Activated CD4-positive, alpha-beta T cell treated with anti-CD3 and anti-CD28 coated beads, Interleukin-2, amount 50 U/mL, for 4 hours (primary cell): ENCODE data around the gene NR6A1.

Source experiments
- DNase-seq, 2 experiments: peaks; one replicate each; pipeline ENCODE4 v3.0.0-alpha.2; 2020

The NR6A1 gene

GRCh38 chr9:124512806-124513204 is 258.3 kb downstream of the NR6A1 start:
- no peak for DNase-seq

- DNase-seq = no peak
Measured at GRCh38 chr9:124511891-124512805, 259.0 kb downstream of the NR6A1 start.

DNA sequence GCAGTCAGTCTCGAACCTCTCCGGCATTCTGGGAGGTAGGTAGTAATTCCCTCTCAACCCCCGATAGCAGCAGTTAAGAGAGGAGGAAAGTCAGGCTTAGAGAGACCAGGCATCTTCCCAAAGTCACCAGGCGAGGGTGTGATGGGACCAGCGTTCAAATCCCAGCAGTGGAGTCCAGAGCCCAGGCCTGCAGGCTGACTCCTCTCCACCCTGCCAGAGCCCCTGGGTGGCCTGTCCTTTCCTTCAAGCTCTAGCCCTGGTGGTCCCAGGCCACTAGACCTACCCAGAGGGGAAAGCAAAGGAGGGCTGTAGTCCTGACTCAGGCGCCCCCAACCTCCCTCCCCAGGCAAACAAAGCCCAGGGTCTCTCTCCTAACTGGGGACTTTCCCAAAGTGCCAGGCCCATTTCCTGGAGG is 259.7 kb downstream of the NR6A1 start:
- no peak for DNase-seq

DNA sequence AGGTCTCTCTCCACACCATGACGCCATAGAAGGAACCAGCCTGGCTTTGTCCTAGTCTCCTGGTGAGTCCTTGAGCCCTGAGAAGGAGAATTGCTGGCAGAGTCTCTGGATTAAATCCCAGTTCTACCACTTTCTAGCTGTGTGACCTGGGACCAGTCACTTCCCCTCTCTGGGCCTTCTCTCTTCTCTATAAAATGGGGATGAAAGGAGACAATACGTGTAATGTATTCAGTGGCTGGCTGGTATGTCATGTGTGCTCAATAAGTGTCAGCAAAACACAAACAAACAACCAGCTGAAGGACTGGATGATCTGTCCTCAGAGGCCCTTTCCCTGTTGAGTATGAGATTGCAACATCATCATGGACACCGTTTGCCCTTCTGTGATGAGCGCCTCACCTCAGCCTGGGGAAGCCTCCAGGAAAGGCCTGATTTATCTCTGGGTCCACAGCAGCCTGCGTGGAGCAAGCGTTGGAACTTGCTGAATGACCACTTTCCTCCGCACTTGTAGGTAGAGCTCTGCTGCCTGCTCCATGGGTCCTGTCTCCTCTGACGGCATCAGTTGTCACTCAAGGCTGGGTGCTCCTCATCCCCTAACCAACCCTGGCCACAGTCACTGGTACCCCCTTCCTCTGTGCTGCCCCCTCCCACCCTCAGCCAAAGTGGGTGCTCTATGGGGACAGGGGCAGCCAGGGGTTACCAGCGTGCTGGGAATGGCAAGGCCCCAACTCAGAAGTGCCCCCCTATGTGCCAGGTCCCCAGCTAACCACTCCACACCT is 260.3 kb downstream of the NR6A1 start:
- DNase-seq = no peak

DNA sequence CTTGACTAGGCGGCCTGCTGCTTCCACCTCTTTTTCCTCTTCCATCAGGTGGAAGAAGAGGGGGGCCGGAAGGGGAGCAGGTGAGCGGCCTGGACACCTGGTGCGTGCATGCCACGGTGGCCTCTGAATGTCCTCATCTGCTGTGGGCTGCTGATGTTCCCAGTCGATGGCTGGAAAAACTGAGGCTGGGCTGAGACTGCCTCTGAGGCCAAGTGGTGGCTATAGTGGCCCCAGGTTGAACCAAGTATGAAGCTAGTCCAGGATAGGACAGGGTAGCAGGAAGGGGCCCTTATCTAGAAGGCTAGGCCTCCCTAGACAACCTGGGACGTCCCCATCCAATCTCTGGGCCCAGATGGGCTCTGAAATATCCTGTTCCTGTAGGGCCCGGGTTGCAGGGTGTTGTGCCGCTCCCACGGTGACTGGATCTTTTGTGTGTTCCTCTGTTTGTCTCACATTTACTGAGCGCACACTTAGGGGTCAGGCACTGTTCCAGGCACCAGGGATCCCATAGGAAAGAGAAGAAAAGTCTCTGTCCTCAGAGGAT is 263.2 kb downstream of the NR6A1 start:
- no peak for DNase-seq

GRCh38 chr9:124506931-124507879 is 263.9 kb downstream of the NR6A1 start, which contains the start of gene NR5A1:
Gene NR5A1 (minus strand): TSS chr9:124507399. CDS start chr9:124503395, 4,004 bp downstream.
- no peak for DNase-seq

- DNase-seq = no peak
Measured at GRCh38 chr9:124506433-124506832, 264.7 kb downstream of the NR6A1 start.

GRCh38 chr9:124505901-124506346 is 265.2 kb downstream of the NR6A1 start:
- no peak for DNase-seq

GRCh38 chr9:124505006-124505900 is 265.9 kb downstream of the NR6A1 start:
- no peak for DNase-seq

- DNase-seq = no peak
Measured at GRCh38 chr9:124504530-124505005, 266.5 kb downstream of the NR6A1 start.

DNA sequence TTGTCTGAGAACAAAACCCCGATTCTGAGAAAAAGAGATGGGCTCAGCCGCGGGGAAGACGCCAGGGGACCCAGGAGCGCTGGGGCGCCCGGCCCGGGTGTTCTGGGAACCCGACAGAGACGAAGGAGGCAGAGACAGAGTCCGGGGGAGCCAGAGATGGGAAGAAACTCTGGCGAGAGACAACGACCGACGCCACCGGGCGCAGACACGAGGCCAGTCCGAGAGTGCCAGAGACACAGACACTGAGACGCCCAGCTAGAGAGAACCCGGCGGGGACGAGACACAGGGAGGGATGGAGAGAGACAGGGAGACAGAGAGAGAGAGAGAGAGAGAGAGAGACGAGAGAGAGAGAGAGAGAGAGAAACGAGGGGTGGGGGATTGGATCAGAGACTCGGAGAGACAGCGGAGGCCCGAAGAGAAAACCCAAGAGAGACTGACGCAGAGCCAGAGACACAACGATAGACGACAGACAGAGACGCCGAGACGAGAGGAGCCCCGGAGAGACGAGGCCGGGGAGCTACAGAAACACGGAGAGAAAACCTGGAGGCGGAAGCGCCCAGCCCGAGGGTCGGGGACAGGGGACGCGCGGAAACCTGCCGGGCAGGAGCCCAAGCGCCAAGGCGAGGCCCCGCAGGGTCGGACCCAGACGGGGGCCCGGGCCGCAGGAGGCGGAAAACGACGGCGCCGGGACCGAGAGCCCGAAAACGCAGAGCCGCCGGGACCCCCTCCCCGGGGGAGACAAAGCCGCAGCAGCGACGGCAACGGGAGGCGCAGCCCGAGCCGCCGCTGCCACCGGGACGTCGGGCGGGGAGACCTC is 267.2 kb downstream of the NR6A1 start:
- DNase-seq = no peak

GRCh38 chr9:124502711-124503702 is 268.1 kb downstream of the NR6A1 start:
- DNase-seq = no peak

DNA sequence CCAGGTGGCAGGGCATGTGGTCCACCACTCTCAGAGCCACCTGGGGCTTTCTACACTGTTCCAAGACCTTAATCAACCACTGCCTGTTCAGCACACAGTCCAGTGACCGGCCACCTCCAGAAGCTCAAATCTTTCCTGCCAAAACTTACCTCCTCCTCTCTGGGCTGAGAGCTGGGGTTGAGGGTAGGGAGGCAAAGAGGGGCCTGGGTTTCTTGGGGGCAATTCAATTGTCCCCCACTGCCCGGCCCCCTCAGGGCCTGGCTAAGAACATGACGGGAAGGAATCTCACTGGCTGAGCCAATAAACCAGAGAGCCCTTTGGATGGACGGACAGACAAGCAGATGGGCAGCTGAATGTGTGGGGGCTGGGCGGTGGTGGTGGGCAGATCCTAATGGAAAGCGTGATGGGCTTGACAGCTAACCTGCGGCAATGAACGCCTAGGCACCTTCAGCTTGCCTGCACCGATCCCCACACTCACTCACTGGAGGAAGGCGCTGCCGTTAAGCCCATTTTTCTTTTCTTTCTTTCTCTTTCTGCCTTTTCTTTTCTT is 269.3 kb downstream of the NR6A1 start:
- no peak for DNase-seq

DNA sequence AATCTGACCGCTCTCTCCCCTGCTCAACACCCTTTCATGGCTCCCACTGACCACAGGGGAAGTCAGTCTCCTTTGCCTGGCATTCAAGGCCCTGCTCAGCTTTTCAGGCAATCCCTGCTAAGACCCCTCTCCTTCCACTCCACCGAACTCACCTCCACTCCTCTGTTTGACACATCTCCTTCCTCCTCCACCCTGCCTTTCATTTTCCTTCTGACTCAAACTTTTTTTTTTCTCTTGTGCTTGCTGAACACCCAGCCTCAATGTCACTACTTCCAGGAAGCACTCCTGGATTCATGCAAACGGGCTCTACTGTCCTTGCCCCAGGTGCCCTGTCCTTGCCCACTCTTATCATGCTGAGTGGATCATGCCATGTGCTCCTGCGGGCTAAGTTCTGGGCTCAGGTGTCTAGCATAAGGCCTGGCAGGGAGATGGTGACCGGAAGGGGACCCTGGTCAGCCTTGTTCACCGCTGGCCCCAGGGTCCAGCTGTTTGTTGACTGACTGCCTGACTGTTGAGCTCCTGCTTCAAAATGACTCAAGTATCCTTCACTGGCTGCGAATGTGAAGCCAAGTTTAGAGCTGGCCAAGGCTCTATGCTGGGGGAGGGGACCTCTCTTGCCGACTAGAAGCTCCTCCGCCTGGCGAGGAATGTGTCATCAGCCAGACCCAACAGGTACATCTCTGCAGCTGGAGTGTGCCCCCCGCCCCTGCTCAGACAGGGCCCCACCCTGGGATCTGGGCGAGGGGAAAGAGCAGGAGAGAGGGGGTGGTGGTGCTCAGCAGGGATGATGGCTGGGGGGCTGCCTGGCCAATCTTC is 270.1 kb downstream of the NR6A1 start:
- DNase-seq = no peak

GRCh38 chr9:124500028-124500795 is 270.9 kb downstream of the NR6A1 start:
- no peak for DNase-seq

DNA sequence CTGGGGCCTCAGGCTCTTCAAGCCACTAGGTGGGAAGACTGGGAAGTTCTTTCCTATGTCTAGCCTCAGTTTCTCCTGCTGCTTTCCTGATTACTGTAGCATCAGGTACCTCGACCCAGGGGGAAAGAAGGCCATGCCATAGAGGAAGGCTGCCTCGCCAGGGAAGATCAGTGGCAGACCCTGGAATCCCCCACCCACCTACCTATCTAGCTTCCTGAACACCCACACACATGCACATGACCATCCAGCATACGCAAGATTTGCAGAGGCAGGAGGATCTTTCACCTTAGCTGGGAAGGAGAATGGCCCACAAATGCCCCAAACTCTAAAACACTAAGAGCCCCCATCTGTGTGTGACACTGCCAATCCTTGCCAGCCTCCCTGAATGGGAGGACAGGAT is 271.9 kb downstream of the NR6A1 start:
- DNase-seq = no peak
